Lung (tissue), 12 donors: ENCODE measurements around the gene GALT. TPM values are rescaled to one million over a fixed set of nuclear protein-coding genes. Genes with fewer than 3 reads are reported as not detected.

Source experiments
- ATAC-seq: fragments of 200-7000 bp; cut with Tn5 transposase; one replicate; pipeline ENCODE4 v1.9.1; 2020; ENCODE audit warnings: moderate number of reproducible peaks; ENCODE audit not compliant: insufficient read depth, low FRiP score
- DNase-seq, 3 donors: peaks; one replicate each; pipeline ENCODE4 v3.0.0-alpha.2; 2013 to 2017
- H3K27ac ChIP-seq, 2 donors: one replicate each; pipeline ENCODE4 v1.5.1; 2013; ENCODE audit warnings: mild to moderate bottlenecking in 2 of 2, moderate library complexity in 2 of 2, control low read depth in 1 of 2, inconsistent platforms in 1 of 2, low read depth in 1 of 2, low read length in 1 of 2
- H3K27me3 ChIP-seq, 3 donors: one replicate each; pipeline ENCODE4 v1.5.1; 2013; ENCODE audit warnings: low read length in 2 of 3; ENCODE audit not compliant: control insufficient read depth in 3 of 3, insufficient read depth in 3 of 3
- H3K36me3 ChIP-seq, 4 donors: one replicate each; pipeline ENCODE4 v1.5.1; 2013; ENCODE audit warnings: low read length in 4 of 4, mild to moderate bottlenecking in 1 of 4, moderate library complexity in 1 of 4; ENCODE audit not compliant: control insufficient read depth in 4 of 4, insufficient read depth in 4 of 4
- H3K4me1 ChIP-seq, 5 donors: one replicate each; pipeline ENCODE4 v1.5.1; 2013; ENCODE audit warnings: low read length in 5 of 5, mild to moderate bottlenecking in 2 of 5, moderate library complexity in 1 of 5; ENCODE audit not compliant: control insufficient read depth in 5 of 5, insufficient read depth in 5 of 5
- H3K4me3 ChIP-seq: one replicate; pipeline ENCODE4 v1.5.1; 2013; ENCODE audit warnings: mild to moderate bottlenecking, control low read depth, moderate library complexity
- H3K9ac ChIP-seq, 2 donors: one replicate each; pipeline ENCODE4 v1.5.1; 2013; ENCODE audit warnings: low read length in 2 of 2, control low read depth in 1 of 2; ENCODE audit not compliant: insufficient read depth in 1 of 2
- H3K9me3 ChIP-seq, 4 donors: one replicate each; pipeline ENCODE4 v1.5.1; 2013; ENCODE audit warnings: low read length in 3 of 4, mild to moderate bottlenecking in 1 of 4, moderate library complexity in 1 of 4; ENCODE audit not compliant: control insufficient read depth in 4 of 4, insufficient read depth in 3 of 4
- CTCF ChIP-seq: IDR thresholded peaks from 2 replicates; pipeline ENCODE4 v1.5.1; 2012; ENCODE audit warnings: mild to moderate bottlenecking; ENCODE audit errors: control extremely low read depth, extremely low read depth
- WGBS, 2 donors: extraction: QIAGEN DNeasy Blood & Tissue Kit; methylation state at CpG; one replicate each; pipeline ENCODE4 v1.1.7; 2013; 5-methylcytosine and 5-hydroxymethylcytosine counted together
- polyA plus RNA-seq, 2 donors: library from polyadenylated mRNA; stranded (reverse); fragments of 200-250 nt; gene quantifications; one replicate each; pipeline ENCODE4 v1.2.1, GENCODE V29; 2013
- total RNA-seq, 2 donors: library from RNA; depleted of rRNA in 1 of 2; stranded (reverse); fragments of >200 nt in 1 of 2; gene quantifications; one replicate each; pipeline ENCODE4 v1.2.1, GENCODE V29; 2014 to 2021
- donor health status: control.
- donor health status: control.
- donor health status: Bipolar disorder and iron deficiency.
- donor health status: healthy.
- donor health status: DM: yes; HTN: yes; CAD: no.

GALT gene
- total and polyA plus RNA-seq, 4 donors: 23.9 to 53.0 (median 41.4) TPM

GRCh38 chr9:34662526-34663302 is 16.2 kb downstream of the GALT start, which contains the start of gene CCL27:
Gene CCL27, minus strand, starts transcription at chr9:34662657. Its CDS starts 24 bp downstream, at chr9:34662633.
- TF ChIP-seq CTCF: no peak
- WGBS, 2 donors: 91 to 95% methylated on average over 4 of the region's 4 CpGs
- no peak for DNase-seq

GRCh38 chr9:34663303-34663605 is 16.8 kb downstream of the GALT start:
- Histone ChIP-seq H3K4me1 (peaks cover 0 to 9% (median 0%) of the 10 kb centered on the region in 5 donors), H3K27ac (no peak overlapping the region), H3K9me3 (no peaks in the 10 kb centered on the region), H3K27me3 (no peaks in the 10 kb centered on the region), H3K36me3 (peaks cover 1 to 18% (median 12%) of the 10 kb centered on the region in 4 donors), H3K9ac (no peak overlapping the region), H3K4me3 (no peak overlapping the region)
- DNase-seq (no peak), ATAC-seq (no peak)
- TF ChIP-seq CTCF: no peak

More at GRCh38 chr9:34662526-34663302, 16.2 kb downstream of the GALT start, which contains the start of gene CCL27:
- H3K27me3 ChIP-seq: no peaks in the 10 kb centered on the region
- H3K27ac ChIP-seq: peak within 1 kb of the TSS in 1 of 2 donors; percentile 5
- H3K4me1 ChIP-seq: peaks cover 0 to 7% (median 0%) of the 10 kb centered on the region in 5 donors
- no peaks in the 10 kb centered on the region for H3K9me3 ChIP-seq
- H3K4me3 ChIP-seq: no peak within 1 kb of the TSS
- peaks cover 1 to 18% (median 10%) of the 10 kb centered on the region in 4 donors for H3K36me3 ChIP-seq
- H3K9ac ChIP-seq: no peak within 1 kb of the TSS
- no peak for ATAC-seq

- ATAC-seq (peak; percentile 39), DNase-seq (peak; percentile 73 to 81 (median 76))
- TF ChIP-seq CTCF: peak; percentile 94
- WGBS, 2 donors: 15 to 25% methylated on average over 18 of the region's 18 CpGs
- H3K27ac ChIP-seq: peak overlapping the region; percentile 83 to 87
- H3K9me3 ChIP-seq: peaks cover 0 to 3% (median 1%) of the 10 kb centered on the region in 4 donors
- H3K9ac ChIP-seq: peak overlapping the region; percentile 11 to 19
- H3K4me3 ChIP-seq: peak overlapping the region; percentile 33
- H3K27me3 ChIP-seq: no peaks in the 10 kb centered on the region
- H3K36me3 ChIP-seq: peaks cover 1 to 20% (median 11%) of the 10 kb centered on the region in 4 donors
- H3K4me1 ChIP-seq: peaks cover 0 to 7% (median 0%) of the 10 kb centered on the region in 5 donors
Observed at GRCh38 chr9:34664281-34665066, 18.0 kb downstream of the GALT start.
